ENCODE results near the gene CNTNAP1.

Gene CNTNAP1

DNA sequence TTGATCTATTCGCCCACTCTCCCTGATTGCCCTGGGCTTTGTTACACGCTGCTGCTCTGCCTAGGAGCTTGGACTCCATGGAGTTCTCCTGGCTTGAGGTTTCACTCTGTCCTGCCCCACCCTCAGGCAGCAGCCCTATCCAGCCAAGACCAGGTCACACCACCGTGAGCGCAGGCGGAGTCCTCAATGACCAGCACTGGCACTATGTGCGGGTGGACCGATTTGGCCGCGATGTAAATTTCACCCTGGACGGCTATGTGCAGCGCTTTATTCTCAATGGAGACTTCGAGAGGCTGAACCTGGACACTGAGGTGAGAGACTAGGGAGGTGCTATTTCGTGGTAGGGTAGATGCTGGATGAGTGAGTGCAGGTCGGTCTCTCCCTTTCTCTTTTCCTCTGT, 3.5 kb downstream of the CNTNAP1 start:
- no peak for DNase-seq (ENCODE audit: low spot score)

DNA sequence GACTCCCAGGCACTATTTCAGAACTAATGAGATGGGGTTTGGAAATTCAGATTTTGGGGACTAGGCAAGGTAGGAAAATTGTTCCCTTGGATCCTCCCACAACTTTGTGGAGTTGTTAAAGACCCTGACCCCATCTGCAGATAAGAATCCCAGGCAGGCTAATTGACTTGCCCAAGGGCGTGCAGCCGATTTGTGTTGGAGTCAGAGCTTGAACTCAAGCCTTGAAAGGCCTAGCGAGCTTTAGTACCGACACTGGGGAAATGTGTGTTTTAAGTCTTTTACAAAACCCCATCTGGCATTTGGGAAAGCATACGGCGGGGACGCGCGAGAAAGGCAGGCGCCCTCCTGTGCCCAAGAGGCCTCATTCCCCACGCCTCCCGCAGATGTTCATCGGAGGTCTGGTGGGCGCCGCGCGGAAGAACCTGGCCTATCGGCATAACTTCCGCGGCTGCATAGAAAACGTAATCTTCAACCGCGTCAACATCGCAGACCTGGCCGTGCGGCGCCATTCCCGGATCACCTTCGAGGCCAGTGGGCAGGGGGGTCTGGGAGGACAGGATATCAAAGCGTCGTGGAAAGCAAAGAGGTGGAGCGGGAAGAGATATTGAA, 4.3 kb downstream of the CNTNAP1 start:
- DNase-seq (ENCODE audit: low spot score): no peak

DNA sequence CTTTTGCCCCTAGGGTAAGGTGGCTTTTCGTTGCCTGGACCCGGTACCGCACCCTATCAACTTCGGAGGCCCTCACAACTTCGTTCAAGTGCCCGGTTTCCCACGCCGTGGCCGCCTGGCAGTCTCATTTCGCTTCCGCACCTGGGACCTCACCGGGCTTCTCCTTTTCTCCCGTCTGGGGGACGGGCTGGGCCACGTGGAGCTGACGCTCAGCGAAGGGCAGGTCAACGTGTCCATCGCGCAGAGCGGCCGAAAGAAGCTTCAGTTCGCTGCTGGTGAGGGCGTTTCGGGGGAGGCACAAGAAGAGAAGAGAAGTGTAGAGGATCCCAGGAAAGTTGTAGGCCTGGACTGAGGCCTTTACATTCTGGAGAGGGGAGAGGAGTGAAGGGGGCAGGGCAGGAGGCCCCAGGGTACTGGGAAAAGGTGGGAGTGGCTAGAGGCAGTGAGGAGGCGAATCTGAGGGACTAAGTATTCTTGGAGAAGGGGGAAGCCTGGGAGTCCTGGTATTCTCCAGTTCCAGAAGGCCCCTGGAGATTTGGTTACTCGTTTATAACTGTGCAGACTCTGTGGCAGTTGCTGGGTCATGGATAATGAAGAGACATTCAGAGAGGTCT, 5.5 kb downstream of the CNTNAP1 start:
- DNase-seq (ENCODE audit: low spot score): no peak

DNA sequence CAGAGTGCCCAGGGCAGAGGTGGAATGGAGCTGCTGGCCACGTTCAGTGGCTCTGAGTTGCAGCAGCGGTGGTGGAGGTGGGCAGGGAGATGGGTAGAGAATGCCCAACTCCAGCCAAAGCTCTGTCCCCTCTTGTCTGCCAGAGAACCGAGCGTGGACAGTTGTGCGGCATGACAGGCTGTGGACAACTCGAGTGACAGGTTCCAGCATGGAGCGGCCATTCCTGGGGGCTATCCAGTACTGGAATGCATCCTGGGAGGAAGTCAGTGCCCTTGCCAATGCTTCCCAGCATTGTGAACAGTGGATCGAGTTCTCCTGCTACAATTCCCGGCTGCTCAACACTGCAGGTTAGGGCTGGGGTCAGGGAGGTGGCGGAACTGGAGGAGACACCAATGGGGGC, 8.3 kb downstream of the CNTNAP1 start:
- no peak for DNase-seq (ENCODE audit: low spot score)

DNA sequence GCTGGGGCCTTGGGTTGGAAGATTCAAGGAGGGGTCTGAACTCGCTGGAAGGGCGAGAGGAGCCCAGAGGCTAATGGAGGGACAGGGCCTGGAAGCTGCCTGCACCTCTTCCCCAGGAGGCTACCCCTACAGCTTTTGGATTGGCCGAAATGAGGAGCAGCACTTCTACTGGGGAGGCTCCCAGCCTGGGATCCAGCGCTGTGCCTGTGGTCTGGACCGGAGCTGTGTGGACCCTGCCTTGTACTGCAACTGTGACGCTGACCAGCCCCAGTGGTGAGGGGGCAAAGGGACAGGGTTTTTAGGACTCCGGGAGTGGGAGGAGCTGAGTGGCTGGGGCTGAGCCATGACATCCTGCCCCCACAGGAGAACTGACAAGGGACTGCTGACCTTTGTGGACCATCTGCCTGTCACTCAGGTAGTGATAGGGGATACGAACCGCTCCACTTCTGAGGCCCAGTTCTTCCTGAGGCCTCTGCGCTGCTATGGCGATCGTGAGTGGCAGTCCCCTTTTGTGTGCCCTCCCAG, 8.8 kb downstream of the CNTNAP1 start:
- no peak for DNase-seq (ENCODE audit: low spot score)

DNA sequence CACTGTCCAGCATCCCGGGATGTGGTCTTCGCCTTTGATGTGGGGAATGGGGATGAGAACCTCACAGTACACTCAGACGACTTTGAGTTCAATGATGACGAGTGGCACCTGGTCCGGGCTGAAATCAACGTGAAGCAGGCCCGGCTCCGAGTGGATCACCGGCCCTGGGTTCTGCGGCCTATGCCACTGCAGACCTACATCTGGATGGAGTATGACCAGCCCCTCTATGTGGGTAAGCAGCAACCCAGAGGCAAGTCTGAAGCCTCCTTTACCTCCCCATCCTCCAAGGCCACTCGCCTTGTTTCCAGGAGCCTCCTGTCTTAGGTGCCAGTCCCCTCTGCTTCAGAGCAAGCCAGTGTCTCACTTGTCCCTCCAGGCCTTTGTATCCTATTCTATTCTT, 10.2 kb downstream of the CNTNAP1 start:
- no peak for DNase-seq (ENCODE audit: low spot score)

DNA sequence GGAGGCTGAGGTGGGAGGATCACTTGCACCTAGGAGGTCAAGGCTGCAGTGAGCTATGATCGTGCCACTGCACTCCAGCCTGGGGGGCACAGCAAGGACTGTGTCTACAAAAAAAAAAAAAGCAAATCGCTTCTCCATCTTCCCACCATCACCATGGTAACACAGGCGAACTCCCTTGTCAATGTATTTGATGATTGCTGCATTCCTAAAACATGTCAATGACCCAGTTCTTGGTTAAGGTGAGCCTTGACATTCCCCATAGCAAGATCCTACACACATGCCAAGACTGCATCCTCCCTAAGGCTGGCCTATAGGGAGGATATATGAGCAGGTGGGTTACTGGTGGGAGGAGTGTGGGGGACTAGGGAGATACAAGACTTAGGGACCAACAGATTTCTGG, 12.2 kb downstream of the CNTNAP1 start:
- no peak for DNase-seq (ENCODE audit: low spot score)

DNA sequence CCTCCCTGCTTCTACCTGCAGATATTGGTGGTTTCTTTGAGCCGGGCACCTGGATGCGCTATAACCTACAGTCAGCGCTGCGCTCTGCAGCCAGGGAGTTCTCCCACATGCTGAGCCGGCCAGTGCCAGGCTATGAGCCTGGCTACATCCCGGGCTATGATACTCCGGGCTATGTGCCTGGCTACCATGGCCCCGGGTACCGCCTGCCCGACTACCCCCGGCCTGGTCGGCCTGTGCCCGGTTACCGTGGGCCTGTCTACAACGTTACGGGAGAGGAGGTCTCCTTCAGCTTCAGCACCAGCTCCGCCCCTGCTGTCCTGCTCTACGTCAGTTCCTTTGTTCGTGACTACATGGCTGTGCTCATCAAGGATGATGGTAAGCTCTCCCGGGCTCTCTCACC, 13.2 kb downstream of the CNTNAP1 start:
- no peak for DNase-seq (ENCODE audit: low spot score)

DNA sequence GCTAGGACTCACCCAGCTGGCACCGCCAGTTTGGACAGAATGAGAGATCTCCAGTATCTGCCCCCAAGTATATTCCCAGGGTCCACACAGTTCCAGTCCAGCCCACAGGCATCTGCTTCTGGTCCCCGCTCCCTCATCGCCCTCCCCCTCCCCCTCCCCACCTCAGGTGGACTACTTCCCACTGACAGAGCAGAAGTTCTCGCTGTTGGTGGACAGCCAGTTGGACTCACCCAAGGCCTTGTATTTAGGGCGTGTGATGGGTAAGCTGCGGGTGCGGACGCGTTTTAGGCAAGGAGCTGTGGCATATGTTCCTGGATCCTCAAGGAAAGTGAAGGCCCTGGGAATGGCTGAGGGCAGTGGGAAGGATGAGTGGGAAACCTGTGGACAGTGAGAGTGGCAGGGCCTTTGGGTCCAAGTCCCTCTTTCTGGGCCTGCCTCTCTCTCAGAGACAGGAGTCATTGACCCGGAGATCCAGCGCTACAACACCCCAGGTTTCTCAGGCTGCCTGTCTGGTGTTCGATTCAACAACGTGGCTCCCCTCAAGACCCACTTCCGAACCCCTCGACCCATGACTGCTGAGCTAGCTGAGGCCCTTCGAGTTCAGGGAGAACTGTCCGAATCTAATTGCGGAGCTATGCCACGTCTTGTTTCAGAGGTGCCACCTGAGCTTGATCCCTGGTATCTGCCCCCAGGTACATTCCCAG, 14.9 kb downstream of the CNTNAP1 start:
- DNase-seq (ENCODE audit: low spot score): no peak

DNA sequence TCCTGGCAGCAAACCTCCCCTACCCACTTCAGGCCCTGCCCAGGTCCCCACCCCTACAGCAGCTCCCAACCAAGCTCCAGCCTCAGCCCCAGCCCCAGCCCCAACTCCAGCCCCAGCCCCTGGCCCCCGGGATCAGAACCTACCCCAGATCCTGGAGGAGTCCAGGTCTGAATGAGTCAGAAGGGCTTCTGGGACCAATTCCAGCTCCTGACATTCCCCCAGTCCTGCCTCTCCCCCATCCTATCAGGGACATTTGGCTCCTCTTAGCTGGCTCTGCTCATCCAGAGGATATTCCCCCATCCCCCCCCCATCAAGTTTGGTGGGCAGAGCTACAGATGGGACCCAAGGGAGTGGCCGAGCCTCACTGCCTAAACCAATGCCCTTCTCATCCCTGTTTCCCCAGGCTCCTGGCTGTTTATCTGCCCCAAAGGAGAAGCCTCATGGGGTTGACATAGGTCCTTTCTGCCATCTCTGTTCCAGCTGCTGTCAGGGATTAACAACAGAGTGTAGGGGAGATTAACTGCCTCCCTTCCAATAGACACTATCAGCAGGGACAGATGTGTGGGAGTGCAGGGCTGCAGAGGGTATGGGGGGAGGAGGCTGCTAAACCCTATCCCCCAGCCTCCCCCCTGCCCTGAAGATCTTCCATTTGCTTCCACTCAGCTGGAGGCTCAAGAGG, 16.5 kb downstream of the CNTNAP1 start:
- no peak for DNase-seq (ENCODE audit: low spot score)

DNA sequence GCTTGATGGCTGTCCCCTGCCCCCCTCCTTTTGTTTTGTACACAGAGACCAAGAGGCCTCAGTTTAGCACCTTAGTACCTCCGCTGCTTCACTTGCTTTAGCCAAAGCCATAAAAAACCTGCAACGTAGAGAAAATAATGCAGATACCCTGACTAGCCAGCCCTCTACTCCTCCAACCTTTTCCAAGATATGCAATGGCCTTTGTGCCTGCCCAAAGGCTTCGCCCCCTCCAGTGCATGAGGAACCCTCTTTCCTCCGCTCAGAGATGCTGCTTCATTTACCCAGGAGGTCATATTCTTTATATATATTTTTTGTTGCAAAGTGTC, 17.0 kb downstream of the CNTNAP1 start:
- no peak for DNase-seq (ENCODE audit: low spot score)

DNA sequence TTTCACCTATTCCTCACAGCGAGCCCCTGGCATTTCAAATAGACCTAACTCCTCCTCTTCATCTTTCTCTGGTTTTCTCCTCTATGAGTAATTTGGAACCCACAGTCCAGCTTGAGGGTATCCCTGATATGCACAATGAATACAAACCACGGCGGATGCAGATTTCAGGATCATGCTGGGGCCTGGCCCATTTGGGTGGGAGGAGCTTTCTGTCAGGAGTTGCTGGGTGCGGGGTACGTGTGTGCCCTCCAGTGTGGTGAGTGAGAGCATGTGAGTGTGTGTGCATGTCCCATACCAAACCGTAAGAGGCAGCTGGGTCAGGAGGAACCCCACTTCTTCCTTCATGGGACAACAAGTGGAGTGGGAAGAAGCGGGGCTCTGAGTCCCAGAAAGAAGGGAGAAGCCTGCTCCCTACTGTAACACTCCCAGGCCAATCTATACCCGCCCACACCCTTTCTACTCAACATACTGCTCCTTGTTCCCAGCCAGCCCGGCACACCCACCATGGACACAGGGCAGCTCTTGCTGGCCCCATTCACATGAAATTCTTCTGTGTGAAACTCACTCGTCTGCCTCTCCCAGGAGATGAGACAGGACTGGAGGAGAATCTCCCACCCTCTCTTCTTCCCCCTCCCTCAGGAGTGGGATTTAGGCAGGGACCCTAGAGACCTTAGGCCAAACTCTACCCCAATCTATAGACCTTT, 18.4 kb downstream of the CNTNAP1 start:
- DNase-seq (ENCODE audit: low spot score): no peak

DNA sequence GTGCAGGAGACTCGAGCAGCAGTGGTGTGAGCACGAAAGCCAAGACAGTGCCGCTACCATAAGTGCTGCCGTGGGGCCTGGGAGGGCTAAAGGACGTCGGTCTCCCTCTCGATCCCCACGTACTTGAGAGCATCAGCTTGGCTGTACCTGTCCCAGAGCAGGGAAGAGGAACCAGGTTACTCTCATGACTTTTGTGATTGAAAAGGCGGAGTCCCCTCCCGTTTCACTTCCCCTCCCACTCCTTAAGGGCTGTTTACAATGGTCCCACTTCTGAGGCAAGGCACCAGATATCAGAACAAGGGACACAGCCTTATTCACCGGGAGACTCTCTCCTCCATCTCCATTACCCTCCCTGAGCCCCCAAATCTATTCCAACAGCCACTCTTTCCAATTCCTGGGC, 20.1 kb downstream of the CNTNAP1 start:
- no peak for DNase-seq (ENCODE audit: low spot score)

DNA sequence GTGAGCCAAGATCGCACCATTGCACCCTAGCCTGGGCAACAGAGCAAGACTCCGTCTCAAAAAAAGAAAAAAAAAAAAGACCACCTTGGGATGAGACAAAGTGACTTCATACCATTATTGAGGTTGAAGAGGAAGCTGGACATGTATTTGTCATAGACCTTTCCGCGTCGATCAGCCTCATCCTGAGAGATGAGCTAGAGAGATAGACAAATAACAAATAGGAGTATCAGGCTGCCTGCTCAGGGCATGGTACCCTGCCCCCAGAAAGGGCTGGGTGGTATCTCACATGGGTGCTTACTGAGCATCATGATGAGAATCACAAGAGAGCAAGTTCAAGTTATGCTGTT, 22.1 kb downstream of the CNTNAP1 start:
- DNase-seq (ENCODE audit: low spot score): no peak

DNA sequence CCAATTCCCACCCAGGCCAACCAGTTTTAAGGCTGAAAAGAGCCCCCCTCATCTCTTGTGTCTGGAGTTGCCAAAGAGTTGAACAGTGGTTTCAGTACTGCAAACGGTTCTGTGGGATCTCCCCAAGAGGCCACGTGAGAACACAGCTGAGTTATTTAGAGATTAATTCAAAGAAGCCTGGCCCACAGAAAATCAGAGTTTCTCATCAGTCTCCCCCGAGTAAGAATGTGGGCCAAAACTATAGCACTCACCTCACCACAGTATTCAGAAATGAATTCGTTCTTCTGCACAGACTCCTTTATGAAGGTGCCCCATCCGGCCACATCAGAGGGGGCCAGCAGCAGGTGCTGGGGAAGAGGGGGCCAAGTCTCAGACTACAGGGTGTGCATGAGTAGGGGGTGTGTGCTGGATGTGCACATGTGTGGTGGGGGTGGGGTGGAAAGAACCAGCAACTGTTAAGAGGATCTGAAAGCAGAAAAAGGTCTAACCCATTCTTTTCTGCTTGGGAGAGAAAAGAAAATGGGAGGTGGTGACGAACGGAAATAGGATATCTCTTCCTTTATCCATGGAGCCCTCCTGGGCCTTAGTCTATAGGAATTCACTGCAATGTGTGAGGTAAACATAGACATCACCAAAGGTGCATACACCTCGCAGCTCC, 22.6 kb downstream of the CNTNAP1 start:
- DNase-seq (ENCODE audit: low spot score): no peak

DNA sequence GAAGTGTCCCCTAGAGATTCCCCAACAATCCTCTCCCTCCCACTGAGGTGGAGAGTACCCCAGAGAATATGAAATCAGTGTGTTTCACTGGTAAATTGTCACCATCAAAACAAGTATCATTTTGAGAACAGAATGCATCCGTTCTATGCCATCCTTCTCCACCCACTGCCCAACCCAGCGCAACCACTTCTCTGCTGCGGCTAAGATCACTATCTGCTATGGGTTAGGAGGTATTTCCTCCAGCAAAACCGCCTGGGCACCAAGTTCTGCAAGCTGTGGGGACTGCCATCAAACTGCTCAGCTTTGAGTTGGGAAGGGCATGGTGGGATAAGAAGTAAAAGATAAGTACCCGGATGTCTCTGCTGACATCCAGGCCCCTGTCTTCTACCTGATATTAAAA, 24.4 kb downstream of the CNTNAP1 start:
- no peak for DNase-seq (ENCODE audit: low spot score)

DNA sequence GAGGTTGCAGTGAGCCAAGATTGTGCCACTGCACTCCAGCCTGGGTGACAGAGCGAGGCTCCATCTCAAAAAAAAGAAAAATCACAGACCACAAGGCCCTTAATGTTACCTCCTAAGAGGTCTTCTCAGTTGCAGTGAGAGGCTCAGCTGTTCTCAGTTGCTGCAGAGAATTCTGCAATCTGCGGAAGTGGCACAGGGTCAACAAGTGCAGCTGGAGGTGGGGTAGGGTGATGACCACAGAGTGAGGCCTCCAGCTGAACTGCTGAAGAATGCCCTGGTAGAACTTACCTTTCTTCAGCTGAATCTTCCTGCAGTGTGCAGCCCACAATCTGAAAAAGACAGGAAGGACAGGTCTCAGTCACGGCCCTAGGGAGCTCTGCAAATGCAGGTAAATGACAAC, 26.3 kb downstream of the CNTNAP1 start:
- DNase-seq (ENCODE audit: low spot score): no peak

DNA sequence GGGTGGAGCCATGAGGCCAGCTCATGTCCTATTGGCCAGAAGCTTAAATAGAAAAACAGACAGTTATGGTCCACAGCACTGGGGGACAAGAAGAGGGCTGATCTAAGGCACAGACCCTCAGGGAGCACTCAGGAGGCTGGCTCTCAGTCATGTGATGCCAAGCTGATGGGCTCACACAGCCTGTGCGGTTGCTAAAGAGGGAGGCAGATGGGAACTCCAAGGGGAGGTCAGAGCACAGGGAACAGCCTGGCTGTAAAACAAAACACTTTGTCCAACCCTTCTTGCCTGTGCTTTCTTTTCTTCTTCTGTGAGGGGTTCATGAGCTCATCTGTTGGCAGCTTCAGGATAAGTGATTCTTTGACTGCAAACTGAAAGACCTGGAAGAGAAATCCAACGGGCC, 27.2 kb downstream of the CNTNAP1 start:
- DNase-seq (ENCODE audit: low spot score): no peak

DNA sequence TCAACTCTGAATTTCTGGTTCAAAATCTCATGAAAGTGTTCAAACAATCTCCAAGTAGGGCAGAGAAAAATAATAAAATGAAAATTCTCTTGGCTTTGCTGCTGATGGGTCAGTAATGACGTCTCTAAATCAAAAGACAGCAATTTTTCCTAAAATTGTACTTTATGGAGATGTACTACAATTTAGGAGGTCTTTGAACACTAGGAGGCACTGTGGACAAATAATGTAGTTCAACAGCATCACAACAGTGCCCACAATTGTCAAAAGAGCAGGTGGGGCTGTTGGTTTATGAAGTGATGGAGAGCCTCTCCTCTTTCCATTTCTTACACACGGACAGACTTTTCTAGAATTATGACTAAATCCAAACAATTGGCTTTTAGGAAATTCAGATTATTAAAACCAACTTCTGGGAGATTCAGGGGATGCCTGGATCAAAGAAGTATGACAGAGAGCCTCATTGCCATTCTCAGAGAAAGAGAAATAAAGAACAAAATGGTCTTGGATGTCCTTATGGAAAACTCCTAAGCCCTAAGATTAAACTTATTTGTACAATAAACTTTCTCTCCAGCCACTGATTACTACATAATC, 38.8 kb downstream of the CNTNAP1 start:
- peak; percentile 82 for DNase-seq (ENCODE audit: low spot score)

DNA sequence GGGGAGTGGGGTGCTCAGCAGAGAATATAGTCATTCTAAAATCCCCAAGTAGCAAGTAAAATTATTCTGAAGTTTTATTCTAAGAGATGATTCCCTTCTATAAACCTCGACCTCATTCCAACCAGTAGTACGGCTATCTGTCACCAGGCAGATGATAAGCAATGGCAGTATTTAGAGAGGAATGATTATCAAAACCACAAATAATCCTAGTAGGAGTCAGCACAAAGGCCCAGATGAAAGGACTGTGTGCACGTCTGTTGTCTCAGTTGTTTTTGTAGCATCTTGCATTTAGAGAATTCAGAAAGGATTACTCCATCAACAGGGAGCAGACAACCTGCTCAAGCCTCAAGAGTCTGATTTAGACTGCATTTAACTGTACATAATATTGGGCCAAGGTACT, 41.3 kb downstream of the CNTNAP1 start:
- no peak for DNase-seq (ENCODE audit: low spot score)

DNA sequence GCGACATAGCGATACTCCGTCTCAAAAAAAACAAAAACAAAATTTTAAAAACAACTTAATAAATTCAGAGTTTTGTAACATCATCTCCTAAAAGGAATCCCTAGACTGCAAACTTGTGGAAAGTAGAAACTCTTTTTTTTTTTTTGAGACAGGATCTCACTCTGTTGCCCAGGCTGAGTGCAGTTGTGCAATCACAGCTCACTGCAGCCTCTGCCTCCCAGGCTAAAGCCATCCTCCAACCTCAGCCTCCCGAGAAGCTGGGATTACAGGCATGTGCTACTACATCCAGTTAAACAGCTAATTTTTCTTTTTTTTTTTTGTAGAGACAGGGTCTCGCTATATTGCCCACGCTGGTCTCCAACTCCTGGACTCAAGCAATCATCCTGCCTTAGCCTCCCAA, 42.8 kb downstream of the CNTNAP1 start:
- DNase-seq (ENCODE audit: low spot score): no peak

DNA sequence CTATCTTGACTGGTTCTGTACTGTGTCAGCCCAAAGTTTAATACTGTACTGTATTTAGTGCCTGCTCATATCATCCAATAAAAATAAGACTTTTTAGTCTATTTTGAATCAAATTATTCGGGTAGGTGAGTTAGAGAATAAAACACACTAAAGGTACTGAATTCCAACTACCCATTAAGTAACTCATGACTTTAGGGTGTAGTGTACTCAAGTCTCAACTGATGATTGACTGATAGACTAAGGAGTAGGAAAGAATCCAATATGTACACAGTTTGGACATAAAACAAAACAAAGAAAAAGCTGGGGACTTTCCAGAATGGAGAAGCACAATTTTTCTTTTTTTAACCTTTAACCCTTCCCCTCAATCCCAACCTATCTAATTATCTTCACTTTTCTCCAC, 58.4 kb downstream of the CNTNAP1 start:
- DNase-seq (ENCODE audit: low spot score): no peak
